PC-3 (cell line): ENCODE measurements around the gene RELL2. TPM values are rescaled to one million over a fixed set of nuclear protein-coding genes. Genes with fewer than 3 reads are reported as not detected.

ENCODE experiments used
- ATAC-seq: fragments of 200-7000 bp; cut with Tn5 transposase; 2 replicates; pipeline ENCODE4 v1.9.1; 2020; ENCODE audit warnings: mild to moderate bottlenecking, moderate library complexity
- BruUV-seq: library from RNA; stranded (reverse); fragments of 400-500 nt; replicated peaks from 2 replicates; lab custom pipeline; 2021; lab: Mats Ljungman, UMichigan
- CTCF ChIA-PET: fragments of 300-600 bp; sonication (Branson Sonifier 250); formaldehyde crosslinking; loops from one replicate; lab custom pipeline; 2022; ENCODE audit warnings: antibody characterized with exemption; lab: Charles Lee
- POLR2A ChIA-PET: fragments of 300-600 bp; sonication (Branson Sonifier 250); formaldehyde crosslinking; loops from one replicate; lab custom pipeline; 2022; ENCODE audit warnings: antibody characterized with exemption; ENCODE audit not compliant: unreplicated experiment; lab: Charles Lee
- DNase-seq: peaks from one replicate; pipeline ENCODE4 v3.0.0-alpha.2; 2015
- H2AFZ ChIP-seq: fragments of 300-600 bp; sonication (generic); 2 replicates; pipeline ENCODE4 v1.6.0; 2016; ENCODE audit warnings: antibody characterized with exemption, low read length
- H3F3A ChIP-seq: fragments of 300-600 bp; sonication (generic); one replicate; pipeline ENCODE4 v1.6.0; 2017; ENCODE audit warnings: antibody characterized with exemption, low read length, control low read depth, mild to moderate bottlenecking; ENCODE audit not compliant: unreplicated experiment
- H3K27ac ChIP-seq: fragments of 300-600 bp; sonication (generic); 2 replicates; pipeline ENCODE4 v1.5.1; 2016; ENCODE audit warnings: mild to moderate bottlenecking, low read length
- H3K27me3 ChIP-seq: fragments of 300-600 bp; sonication (generic); 2 replicates; pipeline ENCODE4 v1.6.1; 2016; ENCODE audit warnings: low read length, mixed read lengths
- H3K36me3 ChIP-seq: fragments of 300-600 bp; sonication (generic); 2 replicates; pipeline ENCODE4 v1.6.1; 2016; ENCODE audit warnings: low read depth, mixed run types, low read length, mixed read lengths
- H3K4me1 ChIP-seq: fragments of 300-600 bp; sonication (generic); 2 replicates; pipeline ENCODE4 v1.5.1; 2016; ENCODE audit warnings: low read length; ENCODE audit not compliant: insufficient read depth
- H3K4me2 ChIP-seq: fragments of 300-600 bp; sonication (generic); 2 replicates; pipeline ENCODE4 v1.6.0; 2016; ENCODE audit warnings: low read length
- H3K4me3 ChIP-seq: fragments of 300-600 bp; sonication (generic); 2 replicates; pipeline ENCODE4 v1.5.1; 2016; ENCODE audit warnings: mild to moderate bottlenecking, low read length, mixed read lengths
- H3K79me2 ChIP-seq: fragments of 300-600 bp; sonication (generic); 2 replicates; pipeline ENCODE4 v1.6.1; 2017; ENCODE audit warnings: low read length, mixed read lengths
- H3K9ac ChIP-seq: fragments of 300-600 bp; sonication (generic); 2 replicates; pipeline ENCODE4 v1.6.0; 2016; ENCODE audit warnings: mild to moderate bottlenecking, low read length
- H3K9me2 ChIP-seq: fragments of 300-600 bp; sonication (generic); replicated peaks from 2 replicates; pipeline ENCODE4 v1.6.1; 2016; ENCODE audit warnings: mixed run types, low read length, mixed read lengths
- H3K9me3 ChIP-seq: fragments of 300-600 bp; sonication (generic); 2 replicates; pipeline ENCODE4 v1.6.1; 2016; ENCODE audit warnings: low read length, mixed read lengths
- H4K20me1 ChIP-seq: fragments of 300-600 bp; sonication (generic); 2 replicates; pipeline ENCODE4 v1.6.1; 2016; ENCODE audit warnings: low read length, mixed read lengths
- EZH2 ChIP-seq: fragments of 300-600 bp; sonication (generic); IDR thresholded peaks from one replicate; pipeline ENCODE4 v1.6.1; 2017; ENCODE audit warnings: antibody characterized with exemption, mild to moderate bottlenecking, low read length; ENCODE audit not compliant: unreplicated experiment
- EZH2phosphoT487 ChIP-seq: fragments of 300-600 bp; sonication (generic); IDR thresholded peaks from 2 replicates; pipeline ENCODE4 v1.6.1; 2018; ENCODE audit warnings: mild to moderate bottlenecking, antibody characterized with exemption, low read length, borderline replicate concordance
- intact Hi-C: fragments of 100-400 bp; cut with micrococcal nuclease; formaldehyde crosslinking; loops from 2 replicates; pipeline ENCODE4 v1.9.0; 2023
- total RNA-seq: library from RNA; depleted of rRNA; stranded (reverse); fragments of >200 nt; gene quantifications from 2 replicates; pipeline ENCODE4 v1.2.3, GENCODE V29; 2014
- TF ChIP-seq, protein P1 (sequence below): fragments of 300-600 bp; sonication (generic); conservative IDR thresholded peaks from 2 replicates; pipeline ENCODE4 v1.5.1; 2017; ENCODE audit warnings: antibody characterized with exemption, low read depth, mild to moderate bottlenecking, low read length

RELL2 gene
- total RNA-seq, 1 experiment from 2014 or later, result 5.6 TPM

DNA sequence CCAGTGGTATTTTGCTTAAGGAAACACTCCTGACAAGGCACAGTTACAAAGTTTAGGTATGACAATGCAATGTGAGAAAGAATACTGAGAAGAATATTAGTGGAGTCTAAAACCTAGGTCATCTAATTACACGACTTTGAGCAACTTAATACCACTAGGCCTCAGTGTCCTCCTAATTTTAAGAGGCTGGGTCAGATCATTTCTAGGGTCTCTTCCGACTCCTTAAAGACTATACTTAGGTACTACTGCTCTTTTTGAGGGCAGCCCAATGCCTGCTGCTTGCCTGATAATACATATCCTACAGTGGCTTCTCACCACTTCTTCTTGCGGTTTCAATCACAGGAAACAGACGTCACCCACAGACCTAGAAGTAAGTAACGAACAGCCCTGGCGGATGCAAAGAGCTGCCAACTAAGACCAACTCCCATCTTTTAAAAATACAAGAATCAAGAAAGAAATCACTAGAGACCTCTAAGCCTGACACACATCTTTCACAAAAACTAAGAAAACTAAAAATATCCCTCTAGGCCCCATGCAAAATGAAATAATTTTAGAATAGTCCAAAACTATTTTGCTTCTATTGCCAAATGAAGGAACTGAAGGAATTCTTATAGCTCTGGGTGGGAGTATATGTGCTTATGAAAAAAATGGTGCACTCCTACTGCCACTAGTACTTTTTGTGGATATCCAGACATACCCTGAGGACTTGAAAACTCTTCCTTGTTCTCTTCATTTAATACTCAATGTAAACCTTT lies 31.1 kb upstream of the RELL2 start:
- H3K27me3 ChIP-seq, result no peaks in the 10 kb centered on the region
- TF ChIP-seq, protein P1, sequence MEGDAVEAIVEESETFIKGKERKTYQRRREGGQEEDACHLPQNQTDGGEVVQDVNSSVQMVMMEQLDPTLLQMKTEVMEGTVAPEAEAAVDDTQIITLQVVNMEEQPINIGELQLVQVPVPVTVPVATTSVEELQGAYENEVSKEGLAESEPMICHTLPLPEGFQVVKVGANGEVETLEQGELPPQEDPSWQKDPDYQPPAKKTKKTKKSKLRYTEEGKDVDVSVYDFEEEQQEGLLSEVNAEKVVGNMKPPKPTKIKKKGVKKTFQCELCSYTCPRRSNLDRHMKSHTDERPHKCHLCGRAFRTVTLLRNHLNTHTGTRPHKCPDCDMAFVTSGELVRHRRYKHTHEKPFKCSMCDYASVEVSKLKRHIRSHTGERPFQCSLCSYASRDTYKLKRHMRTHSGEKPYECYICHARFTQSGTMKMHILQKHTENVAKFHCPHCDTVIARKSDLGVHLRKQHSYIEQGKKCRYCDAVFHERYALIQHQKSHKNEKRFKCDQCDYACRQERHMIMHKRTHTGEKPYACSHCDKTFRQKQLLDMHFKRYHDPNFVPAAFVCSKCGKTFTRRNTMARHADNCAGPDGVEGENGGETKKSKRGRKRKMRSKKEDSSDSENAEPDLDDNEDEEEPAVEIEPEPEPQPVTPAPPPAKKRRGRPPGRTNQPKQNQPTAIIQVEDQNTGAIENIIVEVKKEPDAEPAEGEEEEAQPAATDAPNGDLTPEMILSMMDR, result no peak
- TF ChIP-seq EZH2phosphoT487, result no peak
- TF ChIP-seq EZH2, result no peak
- peaks cover 11% of the 10 kb centered on the region; the same call in 1 of the 2 replicates for H4K20me1 ChIP-seq
- 0 out of 2 replicates have a peak overlapping the region, but pooled peaks have one; percentile 8 for H3K27ac ChIP-seq
- peaks cover 22% of the 10 kb centered on the region for H3K4me1 ChIP-seq
- H3K4me3 ChIP-seq, result no peak overlapping the region
- H3K36me3 ChIP-seq, result no peaks in the 10 kb centered on the region
- ATAC-seq (no peak), DNase-seq (no peak)
- H3K9ac ChIP-seq, result no peak overlapping the region
- no peak overlapping the region for H2AFZ ChIP-seq
- H3K4me2 ChIP-seq, result no peak overlapping the region
- intact Hi-C loops, result no loop called here
- no peaks in the 10 kb centered on the region for H3F3A ChIP-seq
- CTCF ChIA-PET, result no interaction called here
- no peaks in the 10 kb centered on the region for H3K9me3 ChIP-seq
- H3K9me2 ChIP-seq, result no peaks in the 10 kb centered on the region
- H3K79me2 ChIP-seq, result peaks cover 97% of the 10 kb centered on the region
- BruUV-seq, result no TSS peak
- POLR2A ChIA-PET, result no interaction called here

GRCh38 chr5:141608046-141608445 lies 28.8 kb upstream of the RELL2 start:
- no peaks in the 10 kb centered on the region for H3F3A ChIP-seq
- peaks cover 20% of the 10 kb centered on the region; the same call in 1 of the 2 replicates for H4K20me1 ChIP-seq
- H3K9me2 ChIP-seq, result no peaks in the 10 kb centered on the region
- H3K36me3 ChIP-seq, result no peaks in the 10 kb centered on the region; the same call in 1 of the 2 replicates
- no peak overlapping the region for H3K4me3 ChIP-seq
- no peaks in the 10 kb centered on the region for H3K27me3 ChIP-seq
- H3K79me2 ChIP-seq, result peaks cover 99% of the 10 kb centered on the region
- CTCF ChIA-PET, result interaction anchor here (1.1 kb wide), 1 partner anchor 16 kb away, joined by 3 read pairs; no protein-coding TSS in a partner anchor
- no peak overlapping the region for H3K4me2 ChIP-seq
- BruUV-seq, result no TSS peak
- intact Hi-C loops, result no loop called here
- no peak overlapping the region for H3K27ac ChIP-seq
- DNase-seq (no peak), ATAC-seq (no peak)
- H3K9me3 ChIP-seq, result no peaks in the 10 kb centered on the region
- TF ChIP-seq, protein P1, result no peak
- TF ChIP-seq EZH2 (no peak), EZH2phosphoT487 (no peak)
- H3K4me1 ChIP-seq, result peaks cover 22% of the 10 kb centered on the region
- no peak overlapping the region for H3K9ac ChIP-seq
- H2AFZ ChIP-seq, result no peak overlapping the region
- POLR2A ChIA-PET, result no interaction called here

GRCh38 chr5:141608557-141608956 lies 28.2 kb upstream of the RELL2 start:
- Histone ChIP-seq H3K36me3 (no peaks in the 10 kb centered on the region; the same call in 1 of the 2 replicates), H3K79me2 (peaks cover 99% of the 10 kb centered on the region), H3K9me3 (no peaks in the 10 kb centered on the region), H3K9ac (no peak overlapping the region), H3K4me1 (peaks cover 21% of the 10 kb centered on the region), H4K20me1 (peaks cover 20% of the 10 kb centered on the region; the same call in 1 of the 2 replicates), H3K9me2 (no peaks in the 10 kb centered on the region), H3K27ac (no peak overlapping the region), H2AFZ (no peak overlapping the region), H3K4me3 (no peak overlapping the region), H3K4me2 (no peak overlapping the region), H3F3A (no peaks in the 10 kb centered on the region), H3K27me3 (no peaks in the 10 kb centered on the region)
- intact Hi-C loops, result no loop called here
- ATAC-seq (no peak), DNase-seq (no peak)
- ChIA-PET CTCF (interaction anchor here (1.1 kb wide), 1 partner anchor 17 kb away, joined by 3 read pairs; no protein-coding TSS in a partner anchor), POLR2A (interaction anchor here (0.7 kb wide), 2 partner anchors 15 to 24 kb away, joined by 4 to 16 read pairs; no protein-coding TSS in a partner anchor)
- TF ChIP-seq EZH2, result no peak
- TF ChIP-seq, protein P1, result no peak
- no peak for TF ChIP-seq EZH2phosphoT487
- no TSS peak for BruUV-seq
